NCI-H2029 (cell line): ENCODE measurements around the gene TFPI.

ENCODE experiments used
- DNase-seq: peaks from one replicate; lab custom pipeline; 2025; lab: John Stamatoyannopoulos, UW

Gene TFPI

GRCh38 chr2:187504312-187504921, 49.8 kb downstream of the TFPI start:
- no peak for DNase-seq

GRCh38 chr2:187503700-187504099, 50.5 kb downstream of the TFPI start:
- DNase-seq: no peak

- no peak for DNase-seq
These were observed 51.8 kb downstream of the TFPI start for GRCh38 chr2:187502467-187502866.

- peak; percentile 10 for DNase-seq
These were observed 53.5 kb downstream of the TFPI start for GRCh38 chr2:187500585-187501359.

GRCh38 chr2:187499941-187500532, 54.2 kb downstream of the TFPI start:
- DNase-seq: peak; percentile 45

GRCh38 chr2:187497858-187498463, 56.3 kb downstream of the TFPI start:
- DNase-seq: no peak

GRCh38 chr2:187497140-187497539, 57.1 kb downstream of the TFPI start:
- no peak for DNase-seq

- DNase-seq: no peak
These were observed 58.9 kb downstream of the TFPI start for GRCh38 chr2:187495324-187495723.

GRCh38 chr2:187493877-187494568, 60.2 kb downstream of the TFPI start:
- no peak for DNase-seq

GRCh38 chr2:187493180-187493579, 61.1 kb downstream of the TFPI start:
- no peak for DNase-seq

GRCh38 chr2:187486241-187486640, 68.0 kb downstream of the TFPI start:
- no peak for DNase-seq

- DNase-seq: no peak
These were observed 68.7 kb downstream of the TFPI start for GRCh38 chr2:187485523-187485922.

GRCh38 chr2:187483537-187483936, 70.7 kb downstream of the TFPI start:
- DNase-seq: no peak

- no peak for DNase-seq
These were observed 71.4 kb downstream of the TFPI start for GRCh38 chr2:187482796-187483195.

GRCh38 chr2:187481543-187481942, 72.7 kb downstream of the TFPI start:
- no peak for DNase-seq

- no peak for DNase-seq
These were observed 75.5 kb downstream of the TFPI start for GRCh38 chr2:187478719-187479118.

- DNase-seq: no peak
These were observed 77.2 kb downstream of the TFPI start for GRCh38 chr2:187477051-187477450.

GRCh38 chr2:187475499-187476248, 78.6 kb downstream of the TFPI start:
- no peak for DNase-seq

GRCh38 chr2:187470698-187471097, 83.5 kb downstream of the TFPI start:
- no peak for DNase-seq

- no peak for DNase-seq
These were observed 84.7 kb downstream of the TFPI start for GRCh38 chr2:187469538-187469937.

- no peak for DNase-seq
These were observed 86.0 kb downstream of the TFPI start for GRCh38 chr2:187468262-187468661.
